AG04450 (cell line): ENCODE measurements around the gene TELO2. TPM values are rescaled to one million over a fixed set of nuclear protein-coding genes. Genes with fewer than 3 reads are reported as not detected.

Experiments used
- CTCF ChIA-PET: fragments of 300-600, 350-600 bp; formaldehyde crosslinking; extraction: SDS; loops from one replicate; lab custom pipeline; 2022; ENCODE audit warnings: antibody characterized with exemption, inconsistent platforms; lab: Charles Lee
- POLR2A ChIA-PET: fragments of 350-600 bp; formaldehyde crosslinking; extraction: SDS; loops from one replicate; lab custom pipeline; 2021; ENCODE audit warnings: antibody characterized with exemption, inconsistent platforms; lab: Yijun Ruan, JAX
- DNase-seq: peaks from one replicate; pipeline ENCODE4 v3.0.0-alpha.2; 2011; ENCODE audit warnings: low read depth, low spot score
- H3K27ac ChIP-seq: one replicate; pipeline ENCODE4 v1.5.1; 2012; ENCODE audit warnings: low read depth, low read length, control low read depth
- H3K27me3 ChIP-seq: one replicate; pipeline ENCODE4 v1.6.0; 2012; ENCODE audit warnings: low read length; ENCODE audit not compliant: control insufficient read depth, insufficient read depth
- H3K4me3 ChIP-seq: 2 replicates; pipeline ENCODE4 v1.5.1; 2011; ENCODE audit warnings: mild to moderate bottlenecking, low read depth, low read length, control low read depth
- H3K9me3 ChIP-seq: 2 replicates; pipeline ENCODE4 v1.5.1; 2012; ENCODE audit warnings: low read length; ENCODE audit not compliant: control insufficient read depth, insufficient read depth
- polyA plus RNA-seq: library from polyadenylated mRNA; depleted of rRNA; stranded (reverse); fragments of >200 nt; gene quantifications from 2 replicates; pipeline ENCODE4 v1.2.3, GENCODE V29; 2011
- TF ChIP-seq, protein P1 (sequence below): IDR thresholded peaks from 2 replicates; pipeline ENCODE4 v1.5.1; 2011; ENCODE audit warnings: low read depth, low read length, control low read depth, inconsistent platforms

TELO2 gene
- polyA plus RNA-seq, 1 experiment, result 6.2 TPM

DNA sequence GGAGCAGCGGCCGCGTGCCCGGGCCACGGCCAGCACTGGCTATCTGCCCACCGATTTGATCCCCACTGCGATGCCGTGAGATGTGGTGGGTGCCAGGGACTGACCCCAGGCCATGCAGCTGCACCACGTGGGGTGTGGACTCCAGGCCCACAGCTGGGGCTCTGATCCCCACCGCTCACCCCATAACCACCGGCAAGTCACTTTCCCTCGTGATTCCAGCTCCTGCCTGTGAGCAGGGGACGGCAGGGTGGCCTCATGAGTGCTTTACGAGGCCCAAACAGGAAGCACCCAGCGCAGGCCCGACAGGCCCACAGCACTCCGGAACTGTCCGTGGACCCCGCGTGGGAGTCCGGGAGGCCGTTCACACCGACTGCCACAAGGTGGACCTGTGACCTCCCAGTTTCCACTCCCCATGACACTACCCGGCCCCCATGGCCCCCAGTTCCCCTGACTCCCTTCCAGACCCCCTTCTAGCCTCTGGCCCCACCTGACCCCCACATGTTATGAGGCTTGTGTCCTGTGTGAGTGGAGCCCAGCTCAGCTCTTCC lies 5.0 kb upstream of the TELO2 start:
- Histone ChIP-seq H3K9me3 (peaks cover 7% of the 10 kb centered on the region; the same call in 1 of the 2 replicates), H3K27ac (no peak overlapping the region), H3K27me3 (peaks cover 4% of the 10 kb centered on the region), H3K4me3 (no peak overlapping the region)
- TF ChIP-seq, protein P1, sequence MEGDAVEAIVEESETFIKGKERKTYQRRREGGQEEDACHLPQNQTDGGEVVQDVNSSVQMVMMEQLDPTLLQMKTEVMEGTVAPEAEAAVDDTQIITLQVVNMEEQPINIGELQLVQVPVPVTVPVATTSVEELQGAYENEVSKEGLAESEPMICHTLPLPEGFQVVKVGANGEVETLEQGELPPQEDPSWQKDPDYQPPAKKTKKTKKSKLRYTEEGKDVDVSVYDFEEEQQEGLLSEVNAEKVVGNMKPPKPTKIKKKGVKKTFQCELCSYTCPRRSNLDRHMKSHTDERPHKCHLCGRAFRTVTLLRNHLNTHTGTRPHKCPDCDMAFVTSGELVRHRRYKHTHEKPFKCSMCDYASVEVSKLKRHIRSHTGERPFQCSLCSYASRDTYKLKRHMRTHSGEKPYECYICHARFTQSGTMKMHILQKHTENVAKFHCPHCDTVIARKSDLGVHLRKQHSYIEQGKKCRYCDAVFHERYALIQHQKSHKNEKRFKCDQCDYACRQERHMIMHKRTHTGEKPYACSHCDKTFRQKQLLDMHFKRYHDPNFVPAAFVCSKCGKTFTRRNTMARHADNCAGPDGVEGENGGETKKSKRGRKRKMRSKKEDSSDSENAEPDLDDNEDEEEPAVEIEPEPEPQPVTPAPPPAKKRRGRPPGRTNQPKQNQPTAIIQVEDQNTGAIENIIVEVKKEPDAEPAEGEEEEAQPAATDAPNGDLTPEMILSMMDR, result no peak
- DNase-seq, result no peak
- CTCF ChIA-PET, result no interaction called here
- POLR2A ChIA-PET, result no interaction called here

GRCh38 chr16:1488619-1489018 lies 4.5 kb upstream of the TELO2 start, which contains the start of gene PTX4:
Gene PTX4, minus strand, starts transcription at chr16:1488944. Its CDS starts 35 bp downstream, at chr16:1488909.
- CTCF ChIA-PET, result no interaction called here
- no peak for DNase-seq
- Histone ChIP-seq H3K4me3 (no peak within 1 kb of the TSS), H3K27me3 (peaks cover 2% of the 10 kb centered on the region), H3K27ac (no peak within 1 kb of the TSS), H3K9me3 (peaks cover 7% of the 10 kb centered on the region; the same call in 1 of the 2 replicates)
- POLR2A ChIA-PET, result no interaction called here
- TF ChIP-seq, protein P1, result no peak

GRCh38 chr16:1489077-1489476 lies 4.1 kb upstream of the TELO2 start:
- Histone ChIP-seq H3K9me3 (peaks cover 7% of the 10 kb centered on the region; the same call in 1 of the 2 replicates), H3K27ac (no peak overlapping the region), H3K4me3 (no peak overlapping the region), H3K27me3 (peaks cover 2% of the 10 kb centered on the region)
- ChIA-PET POLR2A (no interaction called here), CTCF (no interaction called here)
- TF ChIP-seq, protein P1, result no peak
- no peak for DNase-seq

DNA sequence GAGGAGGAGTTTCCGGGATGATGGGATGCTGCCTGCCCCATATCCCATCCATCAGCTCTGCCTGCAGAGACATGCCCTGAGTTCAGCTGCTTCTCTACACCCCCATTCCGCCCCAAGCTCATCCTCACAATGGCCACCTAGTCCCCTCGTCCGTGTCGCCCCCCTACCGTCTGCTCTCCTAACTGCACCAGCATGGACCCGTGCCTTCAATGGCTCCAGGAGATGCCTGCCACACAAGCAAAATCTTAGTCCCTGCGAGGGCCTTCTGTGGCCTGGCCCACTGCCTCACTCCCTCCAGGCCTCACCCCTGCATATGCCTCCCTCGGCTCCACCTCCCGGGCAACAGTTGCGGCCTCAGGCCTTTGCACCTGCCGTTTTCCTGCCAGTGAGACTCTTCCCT lies 1.8 kb upstream of the TELO2 start:
- CTCF ChIA-PET, result no interaction called here
- no peaks in the 10 kb centered on the region; the same call in 1 of the 2 replicates for H3K9me3 ChIP-seq
- TF ChIP-seq, protein P1, result no peak
- no peak overlapping the region for H3K27ac ChIP-seq
- DNase-seq, result no peak
- H3K27me3 ChIP-seq, result peaks cover 2% of the 10 kb centered on the region
- H3K4me3 ChIP-seq, result no peak overlapping the region
- POLR2A ChIA-PET, result no interaction called here

- Histone ChIP-seq H3K27me3 (no peaks in the 10 kb centered on the region), H3K9me3 (no peaks in the 10 kb centered on the region; the same call in 1 of the 2 replicates), H3K27ac (peak overlapping the region; percentile 31), H3K4me3 (no peak overlapping the region)
- DNase-seq, result no peak
- ChIA-PET CTCF (interaction anchor here (0.7 kb wide), 1 partner anchor 816 kb away, joined by 3 read pairs; no protein-coding TSS in a partner anchor), POLR2A (no interaction called here)
- TF ChIP-seq, protein P1, result no peak
Measured at GRCh38 chr16:1492082-1492922, 858 bp upstream of the TELO2 start.
